Epithelial cell of esophagus (primary cell): ENCODE results near the gene SFXN1.

Experiments
- DNase-seq: peaks from one replicate; pipeline ENCODE4 v3.0.0; 2010; ENCODE audit warnings: low read depth
- H3K4me3 ChIP-seq: 2 replicates; pipeline ENCODE4 v1.5.1; 2011; ENCODE audit warnings: mild to moderate bottlenecking, low read length, control low read depth
- CTCF ChIP-seq: IDR thresholded peaks from 2 replicates; pipeline ENCODE4 v1.5.1; 2011; ENCODE audit warnings: low read depth, mild to moderate bottlenecking, low read length, control low read depth, inconsistent platforms; ENCODE audit not compliant: insufficient read depth; ENCODE audit errors: missing control alignments

SFXN1 gene

GRCh38 chr5:175478384-175479124, at the start of gene SFXN1:
Gene SFXN1 (plus strand): TSS chr5:175478560. CDS start chr5:175492104, 13,544 bp downstream.
- DNase-seq: peak; percentile 73
- peak within 1 kb of the TSS; percentile 89 for H3K4me3 ChIP-seq
- TF ChIP-seq CTCF: no peak

GRCh38 chr5:175434800-175435199, 43.6 kb upstream of the SFXN1 start:
- no peak overlapping the region for H3K4me3 ChIP-seq
- DNase-seq: no peak
- no peak for TF ChIP-seq CTCF

GRCh38 chr5:175436359-175436758, 42.0 kb upstream of the SFXN1 start:
- no peak overlapping the region for H3K4me3 ChIP-seq
- no peak for DNase-seq
- TF ChIP-seq CTCF: no peak

- TF ChIP-seq CTCF: no peak
- DNase-seq: no peak
- no peak overlapping the region for H3K4me3 ChIP-seq
Measured at GRCh38 chr5:175438234-175438857, 40.0 kb upstream of the SFXN1 start.

- no peak for TF ChIP-seq CTCF
- DNase-seq: no peak
Measured at GRCh38 chr5:175443514-175444059, 34.8 kb upstream of the SFXN1 start.

GRCh38 chr5:175444060-175444904, 34.1 kb upstream of the SFXN1 start, which contains the start of gene DRD1:
Gene DRD1 (minus strand): TSS chr5:175444182. CDS start chr5:175443099, 1,083 bp downstream.
- peak; percentile 31 for DNase-seq
- no peak for TF ChIP-seq CTCF
- H3K4me3 ChIP-seq: no peak within 1 kb of the TSS

More at GRCh38 chr5:175443514-175444059, 34.8 kb upstream of the SFXN1 start:
- H3K4me3 ChIP-seq: no peak overlapping the region
